Upper lobe of left lung (tissue), 4 donors: Measurements from ENCODE around the gene IQGAP1.

Experiments used
- EP300 ChIP-seq, 4 donors: sonication (generic); formaldehyde crosslinking; IDR thresholded peaks; one replicate each; pipeline ENCODE4 v1.5.1; 2017; ENCODE audit warnings: antibody characterized with exemption in 4 of 4, control low read depth in 2 of 4
- POLR2AphosphoS5 ChIP-seq, 2 donors: sonication (generic); formaldehyde crosslinking; IDR thresholded peaks; one replicate each; pipeline ENCODE4 v1.5.1; 2017; ENCODE audit warnings: antibody characterized with exemption in 2 of 2
- TF ChIP-seq, protein P1 (sequence below), 6 experiments: fragments of 450-650 bp in 4 of 6; fragments of 200-600 bp in 2 of 6; sonication (generic) in 2 of 6; IDR thresholded peaks; one replicate each; pipeline ENCODE4 v1.5.1; 2016 to 2019; ENCODE audit warnings: antibody characterized with exemption in 6 of 6

DNA sequence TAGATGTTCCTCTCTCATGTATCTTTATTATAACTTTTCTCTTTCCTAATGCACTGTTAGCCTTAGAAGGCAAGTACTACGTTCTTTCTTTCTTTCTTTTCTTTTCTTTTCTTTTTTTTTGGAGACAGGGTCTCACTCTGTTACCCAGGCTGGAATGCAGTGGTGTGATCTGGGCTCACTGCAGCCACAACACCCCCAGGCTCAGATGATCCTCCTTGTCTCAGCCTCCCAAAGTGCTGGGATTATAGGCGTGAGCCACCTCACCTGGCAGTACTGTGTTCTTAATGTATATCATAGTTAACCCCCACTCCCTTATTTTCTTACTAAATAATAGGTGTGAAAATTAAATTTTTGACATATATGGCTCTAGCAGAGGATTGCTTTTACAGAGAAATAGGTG lies 23.1 kb downstream of the IQGAP1 start:
- TF ChIP-seq, protein P1, sequence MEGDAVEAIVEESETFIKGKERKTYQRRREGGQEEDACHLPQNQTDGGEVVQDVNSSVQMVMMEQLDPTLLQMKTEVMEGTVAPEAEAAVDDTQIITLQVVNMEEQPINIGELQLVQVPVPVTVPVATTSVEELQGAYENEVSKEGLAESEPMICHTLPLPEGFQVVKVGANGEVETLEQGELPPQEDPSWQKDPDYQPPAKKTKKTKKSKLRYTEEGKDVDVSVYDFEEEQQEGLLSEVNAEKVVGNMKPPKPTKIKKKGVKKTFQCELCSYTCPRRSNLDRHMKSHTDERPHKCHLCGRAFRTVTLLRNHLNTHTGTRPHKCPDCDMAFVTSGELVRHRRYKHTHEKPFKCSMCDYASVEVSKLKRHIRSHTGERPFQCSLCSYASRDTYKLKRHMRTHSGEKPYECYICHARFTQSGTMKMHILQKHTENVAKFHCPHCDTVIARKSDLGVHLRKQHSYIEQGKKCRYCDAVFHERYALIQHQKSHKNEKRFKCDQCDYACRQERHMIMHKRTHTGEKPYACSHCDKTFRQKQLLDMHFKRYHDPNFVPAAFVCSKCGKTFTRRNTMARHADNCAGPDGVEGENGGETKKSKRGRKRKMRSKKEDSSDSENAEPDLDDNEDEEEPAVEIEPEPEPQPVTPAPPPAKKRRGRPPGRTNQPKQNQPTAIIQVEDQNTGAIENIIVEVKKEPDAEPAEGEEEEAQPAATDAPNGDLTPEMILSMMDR (IDR thresholded peaks at IDR 0.05) = no peak
- TF ChIP-seq POLR2AphosphoS5 (IDR thresholded peaks at IDR 0.05) (no peak), EP300 (IDR thresholded peaks at IDR 0.05) (no peak)
